Lung microvascular endothelial cell (primary cell): ENCODE results near the gene DGKB. TPM values are rescaled to one million over a fixed set of nuclear protein-coding genes. Genes with fewer than 3 reads are reported as not detected.

ENCODE experiments used
- DNase-seq, 2 donors: peaks; one replicate each; pipeline versions ENCODE4 v3.0.0 to v3.0.0-alpha.2; 2010; ENCODE audit warnings: low read depth in 2 of 2
- total RNA-seq: library from RNA; depleted of rRNA; stranded (reverse); fragments of >200 nt; gene quantifications from 2 replicates; pipeline ENCODE4 v1.2.1, GENCODE V29; 2014

Gene DGKB
- total RNA-seq, 1 donor from 2014 or later: not detected

GRCh38 chr7:14761510-14762296 is 140.8 kb downstream of the DGKB start:
- peak; percentile 2 to 32 for DNase-seq

GRCh38 chr7:14760730-14761478 is 141.6 kb downstream of the DGKB start:
- no peak for DNase-seq

GRCh38 chr7:14759785-14760184 is 142.8 kb downstream of the DGKB start:
- no peak for DNase-seq

GRCh38 chr7:14754631-14755030 is 147.9 kb downstream of the DGKB start:
- no peak for DNase-seq

- DNase-seq: no peak
Measured at GRCh38 chr7:14752301-14752700, 150.2 kb downstream of the DGKB start.

- DNase-seq: peak; percentile 2 to 82
Measured at GRCh38 chr7:14751461-14751860, 151.1 kb downstream of the DGKB start.

- DNase-seq: peak; percentile 52 to 93
Measured at GRCh38 chr7:14748461-14748860, 154.1 kb downstream of the DGKB start.

- DNase-seq: peak; percentile 2 to 73
Measured at GRCh38 chr7:14747701-14748100, 154.8 kb downstream of the DGKB start.

- no peak for DNase-seq
Measured at GRCh38 chr7:14745076-14745475, 157.5 kb downstream of the DGKB start.

GRCh38 chr7:14740606-14741005 is 161.9 kb downstream of the DGKB start:
- no peak for DNase-seq

- DNase-seq: no peak
Measured at GRCh38 chr7:14739841-14740185, 162.7 kb downstream of the DGKB start.

GRCh38 chr7:14739168-14739840 is 163.2 kb downstream of the DGKB start:
- DNase-seq: no peak

GRCh38 chr7:14738086-14738485 is 164.5 kb downstream of the DGKB start:
- DNase-seq: no peak

GRCh38 chr7:14734839-14735321 is 167.7 kb downstream of the DGKB start:
- no peak for DNase-seq

- DNase-seq: no peak
Measured at GRCh38 chr7:14720785-14721184, 181.8 kb downstream of the DGKB start.

- peak; percentile 3 to 41 for DNase-seq
Measured at GRCh38 chr7:14717816-14718215, 184.7 kb downstream of the DGKB start.

- DNase-seq: no peak
Measured at GRCh38 chr7:14717169-14717568, 185.4 kb downstream of the DGKB start.

GRCh38 chr7:14714161-14714728 is 188.3 kb downstream of the DGKB start:
- DNase-seq: no peak

- no peak for DNase-seq
Measured at GRCh38 chr7:14698239-14698638, 204.3 kb downstream of the DGKB start.

- DNase-seq: no peak
Measured at GRCh38 chr7:14697684-14698083, 204.9 kb downstream of the DGKB start.

GRCh38 chr7:14691597-14692203 is 210.9 kb downstream of the DGKB start:
- DNase-seq: peak; percentile 32 to 54
